NB4 (cell line): ENCODE data around the gene MBOAT1.

Source experiments
- CTCF ChIP-seq: IDR thresholded peaks from one replicate; pipeline ENCODE4 v1.5.1; 2012; ENCODE audit warnings: low read depth, low read length
- POLR2A ChIP-seq: IDR thresholded peaks from 2 replicates; pipeline ENCODE4 v1.6.1; 2011; ENCODE audit warnings: mild to moderate bottlenecking; ENCODE audit not compliant: insufficient read length; ENCODE audit errors: extremely low read depth

- TF ChIP-seq CTCF, result no peak
- no peak for TF ChIP-seq POLR2A
Observed at GRCh38 chr6:20215310-20215709, 3.0 kb upstream of the MBOAT1 start.
